Anterior cingulate cortex (tissue), 58 donors: ENCODE data around the gene SCNN1A.

Source experiments
- DNase-seq, 58 donors: peaks; one replicate each; lab custom pipeline; 2025; lab: John Stamatoyannopoulos, UW

Gene SCNN1A

GRCh38 chr12:6369916-6370575 is 5.3 kb downstream of the SCNN1A start:
- no peak for DNase-seq

- no peak for DNase-seq
Measured at GRCh38 chr12:6368906-6369525, 6.3 kb downstream of the SCNN1A start.

- peak in 1 of 58 donors; percentile 12 for DNase-seq
Measured at GRCh38 chr12:6367969-6368892, 7.1 kb downstream of the SCNN1A start.

- DNase-seq: peak in 3 of 58 donors; percentile 8 to 23 (median 18)
Measured at GRCh38 chr12:6367065-6367968, 8.0 kb downstream of the SCNN1A start.

GRCh38 chr12:6364044-6364374 is 11.4 kb downstream of the SCNN1A start:
- DNase-seq: no peak

GRCh38 chr12:6363330-6364043 is 11.9 kb downstream of the SCNN1A start:
- peak in 10 of 58 donors; percentile 11 to 33 (median 18) for DNase-seq

- no peak for DNase-seq
Measured at GRCh38 chr12:6363010-6363329, 12.4 kb downstream of the SCNN1A start.

- DNase-seq: no peak
Measured at GRCh38 chr12:6362403-6362802, 13.0 kb downstream of the SCNN1A start.

GRCh38 chr12:6361834-6362233 is 13.5 kb downstream of the SCNN1A start:
- no peak for DNase-seq

- no peak for DNase-seq
Measured at GRCh38 chr12:6360578-6361490, 14.5 kb downstream of the SCNN1A start.

GRCh38 chr12:6360080-6360571 is 15.2 kb downstream of the SCNN1A start:
- no peak for DNase-seq

- no peak for DNase-seq
Measured at GRCh38 chr12:6358881-6359280, 16.5 kb downstream of the SCNN1A start.

GRCh38 chr12:6356374-6356820 is 19.0 kb downstream of the SCNN1A start:
- DNase-seq: no peak

- no peak for DNase-seq
Measured at GRCh38 chr12:6355491-6356373, 19.6 kb downstream of the SCNN1A start.

GRCh38 chr12:6354495-6355393 is 20.6 kb downstream of the SCNN1A start:
- DNase-seq: no peak
